RWPE1 (cell line): ENCODE results near the gene BMP8A.
"Not testable (repeated sequence)": the region's sequence is repeated elsewhere in the genome, so short reads cannot be mapped to it uniquely, and the experiment has no call there.

Experiments used
- CTCF ChIA-PET: fragments of 350-600 bp; sonication (Branson Sonifier 250); formaldehyde crosslinking; extraction: SDS; loops from one replicate; lab custom pipeline; 2021; lab: Yijun Ruan, JAX
- POLR2A ChIA-PET: fragments of 400-600 bp; formaldehyde crosslinking; extraction: SDS; loops from one replicate; lab custom pipeline; 2020; ENCODE audit warnings: antibody characterized with exemption; ENCODE audit not compliant: low non-redundant PET; lab: Yijun Ruan, JAX
- DNase-seq: peaks from one replicate; pipeline ENCODE4 v3.0.0; 2012; ENCODE audit warnings: low spot score
- H3K27ac ChIP-seq: fragments of 450-650 bp; 2 replicates; pipeline ENCODE4 v1.5.1; 2017
- CTCF ChIP-seq: fragments of 450-650 bp; conservative IDR thresholded peaks from 2 replicates; pipeline ENCODE4 v1.5.1; 2017; ENCODE audit warnings: low read depth, mild to moderate bottlenecking

The BMP8A gene

GRCh38 chr1:39522661-39523567 is 31.5 kb downstream of the BMP8A start:
- H3K27ac ChIP-seq: no peak overlapping the region
- ChIA-PET CTCF (no interaction called here), POLR2A (no interaction called here)
- no peak for TF ChIP-seq CTCF
- no peak for DNase-seq

GRCh38 chr1:39524171-39524570 is 32.7 kb downstream of the BMP8A start:
- H3K27ac ChIP-seq: no peak overlapping the region
- ChIA-PET CTCF (no interaction called here), POLR2A (no interaction called here)
- DNase-seq: no peak
- no peak for TF ChIP-seq CTCF

- TF ChIP-seq CTCF: no peak
- ChIA-PET POLR2A (no interaction called here), CTCF (no interaction called here)
- no peak for DNase-seq
- H3K27ac ChIP-seq: no peak overlapping the region
Measured at GRCh38 chr1:39524591-39525365, 33.3 kb downstream of the BMP8A start.

- H3K27ac ChIP-seq: no peak overlapping the region
- POLR2A ChIA-PET: no interaction called here
- no peak for DNase-seq
- TF ChIP-seq CTCF: no peak
- CTCF ChIA-PET: no interaction called here
Measured at GRCh38 chr1:39525366-39526165, 34.1 kb downstream of the BMP8A start.

GRCh38 chr1:39526466-39527189 is 35.2 kb downstream of the BMP8A start:
- TF ChIP-seq CTCF: no peak
- no peak for DNase-seq
- POLR2A ChIA-PET: no interaction called here
- no peak overlapping the region for H3K27ac ChIP-seq
- CTCF ChIA-PET: no interaction called here

- H3K27ac ChIP-seq, DNase-seq, POLR2A ChIA-PET, CTCF ChIA-PET: not testable (repeated sequence)
Measured at GRCh38 chr1:39527190-39527579, 35.7 kb downstream of the BMP8A start.
